HG03432 (cell line): ENCODE results near the gene CABP2.
"Not testable (repeated sequence)": the region's sequence is repeated elsewhere in the genome, so short reads cannot be mapped to it uniquely, and the experiment has no call there.

Source experiments
- ATAC-seq: cut with Tn5 transposase; IDR thresholded peaks from one replicate; pipeline ENCODE4 v1.9.1; 2021; ENCODE audit warnings: mild to moderate bottlenecking, moderate library complexity; ENCODE audit not compliant: unreplicated experiment

CABP2 gene

DNA sequence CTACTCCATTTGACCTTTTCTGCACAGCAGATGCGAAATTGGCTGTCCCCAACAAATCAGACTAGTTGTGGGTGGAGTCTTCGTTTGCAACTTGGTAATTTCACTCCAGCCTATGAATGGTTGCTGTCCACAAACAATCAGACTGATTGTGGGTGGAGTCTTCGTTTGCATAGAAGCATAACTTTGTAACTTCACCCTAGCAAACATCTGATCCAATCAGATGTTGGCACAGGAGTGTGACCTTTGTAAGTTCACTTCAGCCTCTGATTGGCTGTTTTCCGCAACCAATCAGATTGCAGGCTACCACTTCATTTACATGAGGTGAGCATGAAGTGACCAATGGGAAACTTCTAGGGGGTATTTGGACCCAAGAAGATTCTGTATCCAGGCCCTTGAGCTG, 16.3 kb upstream of the CABP2 start:
- no peak for ATAC-seq

DNA sequence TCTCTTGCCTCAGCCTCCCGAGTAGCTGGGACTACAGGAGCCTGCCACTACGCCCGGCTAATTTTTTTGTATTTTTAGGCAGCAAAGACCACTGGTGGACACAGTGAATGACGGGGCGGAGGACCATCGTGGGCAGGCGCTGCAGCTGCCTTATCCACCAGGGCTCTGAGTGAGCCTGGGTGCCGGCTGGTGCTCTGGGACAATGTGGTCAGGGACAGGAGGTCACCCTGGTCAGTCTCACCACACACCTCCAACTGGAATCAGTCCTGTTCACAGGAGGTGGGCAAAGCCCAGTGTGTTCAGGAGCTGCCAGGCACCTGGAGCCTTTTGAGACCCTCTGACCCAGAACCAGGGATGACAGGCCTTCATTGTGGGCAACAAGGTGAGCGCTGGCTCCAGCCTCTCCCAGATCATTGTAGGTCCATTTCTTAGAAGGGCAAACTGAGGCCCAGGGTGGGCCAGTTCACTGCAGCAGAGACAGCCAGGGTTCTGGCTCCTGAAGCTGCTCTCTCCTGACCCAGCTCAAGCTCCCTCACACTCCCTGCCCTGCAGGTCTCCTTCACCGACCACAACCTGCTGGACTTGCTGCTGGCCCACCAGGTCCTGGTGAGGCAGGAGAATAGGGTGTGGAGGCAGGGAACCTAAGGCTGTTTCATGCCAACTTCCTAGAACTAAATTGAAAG, 15.7 kb upstream of the CABP2 start:
- no peak for ATAC-seq

DNA sequence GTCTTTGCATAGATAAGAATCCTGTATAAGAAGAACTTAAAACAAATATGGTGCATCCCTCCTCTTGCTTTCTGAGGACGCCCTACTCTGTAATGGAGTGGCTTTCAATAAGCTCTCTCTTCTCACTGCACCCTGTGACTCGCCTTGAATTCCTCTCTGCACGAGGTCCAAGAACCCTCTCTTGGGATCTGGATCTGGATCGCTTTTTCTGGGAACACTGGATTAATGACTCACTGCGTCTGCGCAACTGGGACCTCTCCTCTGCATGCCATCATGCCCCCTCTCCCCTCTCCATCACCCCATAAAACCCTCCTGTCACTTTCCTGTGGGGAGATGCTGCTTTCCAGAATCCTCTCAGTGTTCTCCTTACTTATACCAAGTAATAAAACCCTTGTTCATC, 15.1 kb upstream of the CABP2 start:
- ATAC-seq, result no peak

DNA sequence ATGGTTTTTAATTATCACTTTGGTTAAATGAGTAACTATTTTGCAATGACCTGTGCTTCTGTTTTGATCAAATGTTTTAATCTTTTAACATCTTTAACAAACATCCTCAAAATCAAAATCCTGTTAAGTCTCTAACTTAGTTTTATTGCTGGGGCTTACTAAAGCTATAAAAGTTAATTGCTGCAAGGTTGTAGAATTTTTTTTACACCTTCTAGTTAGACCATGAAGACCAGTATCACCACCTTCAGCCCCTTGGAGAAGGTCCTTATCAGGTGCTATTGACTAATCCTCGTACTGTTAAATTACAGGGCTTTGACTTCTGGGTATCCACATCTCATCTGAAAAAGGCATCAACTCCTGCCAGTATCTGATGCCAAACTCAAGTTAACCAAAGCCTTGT, 12.3 kb upstream of the CABP2 start:
- no peak for ATAC-seq

DNA sequence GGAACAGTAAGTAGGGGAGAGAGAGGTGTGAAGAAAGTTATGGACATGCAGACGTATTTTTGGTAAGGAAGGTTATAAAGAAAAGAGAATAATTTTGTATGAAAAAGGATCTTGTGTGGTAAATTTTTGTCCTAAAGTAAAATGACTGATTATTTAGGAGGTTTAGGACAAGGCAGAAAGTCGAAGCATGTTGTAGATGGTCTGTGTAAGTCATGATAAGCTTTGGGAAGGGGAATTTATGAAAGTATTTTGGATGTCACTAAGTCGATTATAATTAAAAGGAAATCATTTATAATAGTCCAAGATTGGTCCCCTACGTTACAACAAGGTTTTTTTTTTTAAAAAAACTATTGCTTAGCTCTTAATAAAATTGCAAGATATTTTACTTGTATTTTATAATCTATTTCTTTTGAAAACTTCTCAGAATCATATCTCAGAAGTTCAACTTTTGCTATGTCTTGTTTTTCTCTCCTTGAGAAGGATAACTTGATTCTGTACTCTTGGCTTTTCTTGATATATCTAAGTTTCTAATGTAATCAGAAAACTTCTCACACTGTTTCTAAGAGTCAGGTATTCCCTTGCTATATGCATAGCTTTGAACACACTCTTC, 10.9 kb upstream of the CABP2 start:
- no peak for ATAC-seq

DNA sequence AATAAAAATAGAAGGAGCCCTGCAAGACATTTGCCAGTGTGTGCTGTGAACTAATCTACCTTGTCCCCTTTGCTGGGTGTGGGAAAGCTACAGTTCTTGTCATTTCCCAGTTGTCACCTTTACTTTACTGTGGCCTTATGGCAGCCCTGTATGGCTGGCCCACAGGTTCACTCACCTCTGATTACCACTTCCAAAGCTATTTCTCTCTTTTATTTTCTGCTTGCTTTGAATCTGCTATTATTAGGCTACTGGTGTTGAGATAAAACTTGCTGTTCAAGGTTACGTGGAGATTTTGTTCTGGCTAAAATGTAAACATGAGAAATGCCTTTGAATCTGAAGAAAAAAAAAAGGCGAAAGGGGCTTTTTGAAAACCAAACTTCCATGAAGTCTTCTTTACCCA, 9.6 kb upstream of the CABP2 start:
- no peak for ATAC-seq

DNA sequence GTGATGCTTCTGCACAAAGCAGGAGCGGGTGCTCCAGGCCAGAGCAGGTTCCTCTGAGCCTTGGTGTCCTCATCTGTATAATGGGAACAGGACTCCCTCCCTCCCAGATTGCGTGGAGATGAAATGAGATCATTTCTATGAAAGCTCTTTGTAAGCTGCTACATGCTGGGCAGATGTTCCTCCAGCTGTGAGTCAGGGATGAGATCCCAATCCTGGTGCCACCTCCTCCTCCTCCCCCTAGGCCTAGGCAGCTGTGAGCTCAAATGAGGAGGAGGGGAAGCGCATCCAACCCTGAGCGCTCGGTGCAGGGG, 7.0 kb upstream of the CABP2 start:
- no peak for ATAC-seq

DNA sequence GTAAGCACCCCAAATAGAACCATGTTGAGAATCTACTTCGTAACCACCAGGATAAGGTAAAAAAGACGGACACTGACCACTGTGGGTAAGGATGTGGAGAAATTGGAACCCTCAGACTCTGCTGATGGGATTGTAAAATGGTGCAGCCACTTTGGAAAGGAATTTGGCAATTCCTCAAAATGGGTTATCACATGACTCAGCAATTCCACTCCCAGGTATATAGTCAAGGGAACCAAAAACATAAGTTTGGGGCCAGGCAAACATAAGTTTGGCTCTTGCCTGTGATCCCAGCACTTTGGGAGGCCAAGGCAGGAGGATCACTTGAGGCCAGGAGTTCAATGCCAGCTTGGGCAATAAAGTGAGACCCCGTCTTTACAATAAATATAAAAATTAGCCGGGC, 5.1 kb upstream of the CABP2 start:
- ATAC-seq, result no peak

DNA sequence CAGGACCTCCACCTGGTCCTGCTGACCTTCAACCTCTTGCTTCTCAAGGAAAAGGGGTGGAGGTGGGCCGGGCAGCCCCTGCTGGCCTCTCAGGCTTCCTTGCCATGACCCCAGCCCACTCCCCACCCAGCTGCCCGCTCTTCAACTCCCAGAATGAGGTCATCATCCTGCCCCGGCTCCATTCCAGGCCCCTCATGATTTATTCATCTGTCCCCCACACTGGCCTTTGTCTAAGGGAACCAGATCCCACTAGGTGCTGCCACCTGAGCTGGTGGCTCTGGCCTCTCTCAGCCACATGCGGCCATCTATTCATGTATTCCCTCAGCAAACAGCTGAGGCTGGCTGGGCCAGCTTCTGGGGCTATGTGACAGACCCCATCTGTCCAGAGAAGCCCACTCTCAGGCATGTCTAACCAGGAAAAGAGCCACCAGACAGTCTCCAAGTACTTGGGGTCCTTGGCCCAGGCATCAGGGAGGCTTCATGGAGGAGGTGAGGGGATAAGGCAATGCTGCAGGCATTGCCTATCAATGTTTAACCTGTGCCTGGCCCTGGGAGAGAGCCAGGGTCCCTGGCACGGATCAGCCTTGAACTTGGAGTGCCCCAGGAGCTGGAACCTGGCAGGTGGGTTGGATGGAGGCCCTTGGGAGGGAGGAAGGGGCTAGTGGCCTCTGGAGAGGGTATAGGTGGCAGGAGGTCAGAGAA, 2.2 kb upstream of the CABP2 start:
- no peak for ATAC-seq

DNA sequence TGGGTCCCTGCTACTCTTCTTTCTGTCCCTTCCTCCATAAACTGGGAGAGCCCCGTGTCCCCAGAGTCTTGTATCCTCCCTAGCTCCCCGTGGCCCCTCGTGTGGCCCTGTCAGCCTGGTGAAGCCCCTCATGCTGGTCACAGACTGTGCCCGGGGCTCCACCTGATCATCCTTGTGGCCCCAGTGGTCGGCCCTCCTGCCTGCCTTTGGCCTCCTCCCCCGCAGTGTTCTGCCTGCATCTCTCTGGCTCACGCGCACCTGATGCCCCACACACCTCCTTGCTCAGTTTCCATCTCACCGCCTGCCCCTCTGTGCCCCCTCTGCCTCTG, 1.2 kb upstream of the CABP2 start:
- ATAC-seq, result no peak

DNA sequence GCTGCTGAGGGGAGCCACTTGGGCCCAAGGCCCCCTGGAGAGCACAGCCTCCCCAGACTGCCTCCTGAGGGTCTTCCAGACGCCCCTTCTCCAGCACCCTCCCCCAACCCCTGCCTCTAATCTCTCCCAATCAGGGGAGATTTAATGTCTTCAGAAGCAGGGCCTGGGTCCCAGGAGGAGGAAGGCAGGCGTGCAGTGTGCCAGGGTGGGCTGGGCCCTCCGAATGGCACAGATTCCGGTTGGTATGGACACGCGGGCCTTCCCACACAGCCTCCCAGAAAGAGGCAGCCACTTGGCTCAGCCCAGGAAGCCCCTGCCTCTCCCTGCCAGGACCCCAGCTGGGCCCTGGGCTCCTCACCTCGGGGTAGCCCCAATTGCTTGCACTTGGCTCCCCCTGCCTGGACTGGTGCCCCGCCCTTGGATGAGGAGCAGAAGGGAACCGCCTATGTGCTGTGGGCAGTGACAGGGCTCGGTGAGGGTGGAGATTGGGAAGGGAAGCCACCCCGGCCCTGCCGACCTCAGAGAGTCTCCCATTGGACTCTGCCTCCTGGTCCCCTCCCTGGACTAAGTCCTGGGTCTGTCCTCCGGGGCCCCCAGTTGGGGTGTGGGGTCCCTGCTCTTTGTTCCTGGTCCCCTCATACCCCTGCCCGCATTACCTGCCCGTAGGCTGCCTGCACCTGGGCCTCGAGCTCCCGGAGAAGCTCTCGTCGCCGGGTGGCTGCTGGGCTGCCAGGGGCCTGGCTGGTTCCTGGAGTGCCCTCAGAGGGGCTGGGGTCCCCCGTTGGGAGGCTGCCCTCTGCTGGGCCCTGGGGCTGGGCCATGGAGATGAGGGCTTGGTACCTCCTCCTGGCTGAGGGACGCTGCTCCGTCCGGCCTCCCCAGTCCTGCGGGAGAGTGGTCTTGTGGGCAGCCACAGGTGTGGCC, 572 bp upstream of the CABP2 start:
- ATAC-seq, result no peak

DNA sequence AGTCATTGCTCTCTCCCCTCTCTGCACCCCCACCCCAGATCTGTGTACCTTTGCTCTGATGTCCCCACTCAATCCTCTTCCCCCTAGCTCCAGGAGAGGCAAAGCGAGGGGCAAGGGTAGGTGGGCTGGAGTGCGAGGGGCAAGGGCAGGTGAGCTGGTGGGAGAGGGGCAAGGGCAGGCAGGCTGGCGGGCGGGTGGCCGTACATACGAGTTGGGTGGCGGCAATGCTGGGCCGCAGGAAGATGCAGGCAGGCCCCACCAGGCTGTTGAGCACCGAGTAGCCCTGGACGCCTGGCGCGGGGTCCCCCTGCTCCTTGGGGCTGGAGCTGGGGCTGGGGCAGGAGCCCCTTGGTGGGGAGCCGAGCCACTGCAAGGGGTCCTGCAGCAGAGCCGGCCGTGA, 908 bp downstream of the CABP2 start:
- ATAC-seq, result no peak

DNA sequence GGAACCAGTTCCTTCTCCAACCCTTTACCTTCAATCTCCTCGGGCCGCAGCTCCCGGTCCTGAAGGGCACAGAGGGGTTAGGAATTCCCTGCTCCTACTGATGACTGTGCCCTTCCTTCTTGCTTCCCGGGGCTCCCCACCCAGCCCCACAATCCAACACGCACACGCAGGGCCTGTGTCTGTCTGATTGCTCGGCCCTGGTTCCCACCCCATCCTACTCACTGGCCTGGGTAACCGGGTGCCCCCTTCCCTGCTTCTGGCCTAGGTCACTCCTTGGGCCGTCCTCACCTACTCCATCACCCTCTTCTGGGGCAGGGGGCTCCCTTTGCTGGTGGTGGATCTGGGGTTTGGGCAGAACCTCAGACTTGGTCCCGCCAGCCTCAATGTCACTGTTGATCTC, 1.3 kb downstream of the CABP2 start:
- no peak for ATAC-seq

DNA sequence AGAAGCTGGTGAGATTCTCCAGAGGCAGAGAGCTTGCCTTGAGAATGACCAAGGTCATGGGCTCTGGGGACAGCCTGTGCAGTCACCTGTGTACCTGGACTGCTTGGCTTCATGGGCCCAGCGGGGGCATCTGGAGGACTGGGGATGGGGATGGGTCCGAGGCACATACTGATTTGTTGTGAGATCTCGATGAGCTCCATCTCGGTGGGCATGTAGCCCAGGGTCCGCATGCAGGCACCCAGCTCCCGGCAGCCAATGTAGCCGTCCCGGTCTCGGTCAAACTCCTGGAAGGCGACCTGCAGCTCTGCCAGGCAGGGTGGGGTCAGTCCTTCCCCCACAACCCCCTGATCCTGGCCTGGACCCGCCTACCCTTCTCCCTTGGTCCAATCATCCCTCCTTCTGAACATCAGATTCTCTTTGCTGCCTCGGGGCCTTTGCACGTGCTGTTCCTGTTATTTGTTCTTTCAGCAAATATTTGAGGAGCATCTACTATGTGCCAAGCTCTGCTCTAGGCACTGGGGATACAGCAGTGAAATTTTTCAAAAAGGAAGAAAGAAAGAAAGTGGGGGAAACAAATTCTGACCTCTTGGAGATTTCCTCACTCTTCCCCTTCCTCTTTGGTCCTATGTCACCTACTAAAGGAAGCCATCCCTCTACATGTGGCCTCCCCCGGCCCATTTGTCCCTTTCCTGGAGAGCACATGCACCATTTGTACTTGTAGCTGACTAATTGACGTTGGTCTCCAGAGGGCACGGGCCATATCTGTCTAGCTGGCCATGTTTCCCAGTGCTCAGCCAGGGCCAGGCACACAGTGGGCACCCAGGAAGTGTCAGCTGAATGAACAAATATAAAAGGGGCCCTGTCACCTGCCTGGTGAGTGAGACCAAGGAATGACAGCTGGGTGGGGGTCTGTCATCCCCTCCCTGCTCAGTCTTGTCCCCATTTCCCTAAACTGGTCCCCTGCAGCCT, 2.1 kb downstream of the CABP2 start:
- no peak for ATAC-seq

DNA sequence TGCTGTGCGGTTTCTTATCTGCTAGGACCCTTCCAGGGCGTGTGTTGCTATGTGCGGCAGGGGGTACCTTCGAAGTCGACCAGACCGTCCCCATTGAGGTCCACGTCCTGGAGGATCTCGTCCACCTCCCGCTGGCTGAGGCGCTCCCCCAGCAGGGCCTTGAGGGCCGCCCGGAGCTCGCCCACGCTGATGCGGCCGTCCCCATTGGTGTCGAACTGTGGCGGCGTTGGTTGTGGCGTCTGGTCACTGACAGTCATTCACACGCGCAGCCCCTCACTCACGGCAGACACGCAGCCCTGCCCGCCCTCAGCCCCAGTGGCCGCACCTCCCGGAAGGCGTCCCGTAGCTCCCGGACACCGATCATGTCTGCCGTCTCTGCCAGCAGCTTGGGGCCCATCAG, 3.5 kb downstream of the CABP2 start:
- no peak for ATAC-seq

DNA sequence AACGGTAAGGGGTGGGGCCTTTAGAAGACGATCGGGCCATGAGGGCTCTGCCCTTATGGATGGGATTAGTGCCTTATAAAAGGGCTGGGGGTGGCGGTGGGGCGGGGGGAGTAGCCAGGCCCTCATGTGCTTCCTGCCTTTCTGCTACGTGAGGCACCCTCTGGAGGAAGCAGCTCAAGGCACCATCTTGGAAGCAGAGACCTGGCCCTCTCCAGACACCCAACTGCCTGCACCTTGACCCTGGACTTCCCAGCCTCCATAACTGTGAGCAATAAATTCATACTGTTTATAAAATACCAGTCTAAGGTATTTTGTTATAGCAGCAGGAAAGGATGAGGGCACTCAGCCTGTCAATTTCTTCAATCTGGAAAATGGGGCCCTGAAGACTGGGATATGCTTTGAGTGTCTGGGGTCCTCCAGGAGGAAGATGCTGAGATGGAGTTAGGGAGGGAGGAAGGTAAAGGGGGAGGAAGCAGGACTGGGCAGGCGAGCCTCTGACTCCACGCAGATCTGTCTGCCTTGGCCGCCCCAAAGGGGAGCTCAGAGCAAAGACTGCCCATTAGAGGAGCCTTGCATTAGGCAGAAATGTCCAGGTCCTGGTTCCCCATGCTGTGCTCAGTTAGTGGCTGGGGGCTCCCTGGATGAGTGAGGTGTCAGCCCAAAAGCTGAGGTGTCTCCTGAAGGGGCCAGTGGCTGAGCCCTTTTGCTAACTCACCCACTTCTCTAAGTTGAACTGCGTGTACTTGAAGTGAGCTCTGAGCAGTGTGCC, 5.3 kb downstream of the CABP2 start:
- ATAC-seq, result no peak

DNA sequence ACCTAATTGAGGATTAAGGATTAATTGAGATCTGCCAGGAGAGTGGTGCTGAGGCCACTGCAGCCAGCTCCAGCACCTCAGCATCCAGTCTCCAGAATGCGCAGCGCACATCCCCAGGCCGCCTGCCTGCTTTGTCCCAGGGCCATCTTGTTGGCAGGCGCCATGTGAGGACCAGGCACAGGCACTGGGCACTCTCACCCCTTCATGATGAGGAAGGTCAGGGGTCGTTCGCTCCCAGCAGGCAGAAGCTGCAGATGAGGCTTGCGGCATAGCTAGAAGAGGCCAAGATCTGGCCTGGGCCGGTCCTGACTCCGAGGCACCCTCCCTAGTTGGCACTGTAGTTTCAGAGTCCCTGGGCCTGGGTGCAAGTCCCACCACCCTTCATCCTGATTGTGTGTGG, 6.4 kb downstream of the CABP2 start:
- no peak for ATAC-seq

DNA sequence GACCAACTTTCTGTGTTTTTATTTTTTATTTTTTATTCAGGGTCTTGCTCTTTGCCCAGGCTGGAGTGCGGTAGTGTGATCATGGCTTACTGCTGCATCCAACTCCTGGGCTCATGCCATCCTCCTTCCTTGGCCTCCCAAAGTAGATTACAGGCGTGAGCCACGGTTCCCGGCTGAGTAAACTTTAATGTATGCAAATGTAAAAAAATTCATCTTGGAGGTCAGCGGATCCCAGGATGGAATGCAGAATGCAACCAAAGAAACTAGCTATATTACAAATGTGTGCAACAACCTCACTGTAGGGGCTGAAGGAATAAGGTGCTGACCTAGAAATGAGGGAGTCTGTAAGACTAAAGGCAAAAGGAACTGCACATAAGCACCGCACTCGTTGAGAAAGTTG, 9.1 kb downstream of the CABP2 start:
- no peak for ATAC-seq

DNA sequence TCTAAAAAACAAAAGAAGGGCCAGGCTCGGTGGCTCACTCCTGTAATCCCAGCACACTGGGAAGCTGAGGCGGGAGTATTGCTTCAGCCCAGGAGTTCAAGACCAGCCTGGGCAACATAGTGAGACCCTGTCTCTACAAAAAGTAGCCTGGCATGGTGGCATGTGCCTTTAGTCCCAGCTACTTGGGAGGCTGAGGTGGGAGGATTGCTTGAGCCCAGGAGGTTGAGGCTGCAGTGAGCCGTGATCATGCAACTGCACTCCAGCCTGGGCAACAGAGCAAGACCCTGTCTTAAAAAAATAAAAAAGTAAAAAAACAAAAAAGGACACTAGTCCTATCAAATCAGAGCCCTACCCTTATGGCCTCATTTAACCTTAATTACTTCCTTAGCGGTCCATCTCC, 11.7 kb downstream of the CABP2 start:
- ATAC-seq, result not testable (repeated sequence)

DNA sequence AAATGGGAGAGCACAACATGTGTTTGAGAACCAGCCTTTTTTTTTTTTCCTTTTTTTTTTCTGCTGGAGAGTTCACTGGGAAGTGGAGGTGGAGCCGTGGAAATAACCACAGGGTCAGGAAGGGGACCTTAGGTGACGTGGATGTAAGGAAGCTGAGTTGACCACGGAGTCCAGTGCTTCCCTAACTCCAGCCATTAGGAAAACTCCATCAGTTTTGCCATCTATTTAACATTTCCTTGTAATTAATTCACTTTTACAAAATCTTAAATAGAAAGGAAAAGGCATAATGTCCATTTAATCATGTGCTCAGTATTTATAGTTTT, 13.3 kb downstream of the CABP2 start:
- ATAC-seq, result no peak
